Natural killer cell (primary cell): ENCODE results near the gene CDC42EP3. TPM values are rescaled to one million over a fixed set of nuclear protein-coding genes. Genes with fewer than 3 reads are reported as not detected.

Source experiments
- ATAC-seq, 3 donors: fragments of 150-1000 bp in 2 of 3; fragments of 200-7000 bp in 1 of 3; cut with Tn5 transposase; 1 replicate in 1 of 3; 2 replicates in 2 of 3; pipeline ENCODE4 v1.10.0; 2021; ENCODE audit warnings: mild to moderate bottlenecking in 2 of 3, moderate library complexity in 2 of 3
- DNase-seq, 2 donors: peaks; one replicate each; pipeline versions ENCODE4 v3.0.0 to v3.0.0-alpha.2; 2013 to 2021; ENCODE audit warnings: mixed read lengths in 1 of 2
- H3K27ac ChIP-seq: one replicate; pipeline ENCODE4 v1.5.1; 2013; ENCODE audit warnings: mild to moderate bottlenecking, low read length
- H3K27me3 ChIP-seq: one replicate; pipeline ENCODE4 v1.6.1; 2013; ENCODE audit warnings: low read length; ENCODE audit not compliant: control insufficient read depth, insufficient read depth
- H3K36me3 ChIP-seq: one replicate; pipeline ENCODE4 v1.6.1; 2013; ENCODE audit warnings: low read length; ENCODE audit not compliant: control insufficient read depth, insufficient read depth
- H3K4me1 ChIP-seq: one replicate; pipeline ENCODE4 v1.6.1; 2013; ENCODE audit warnings: low read length; ENCODE audit not compliant: control insufficient read depth, insufficient read depth
- H3K4me3 ChIP-seq: one replicate; pipeline ENCODE4 v1.5.1; 2013; ENCODE audit warnings: low read length
- H3K9me3 ChIP-seq: one replicate; pipeline ENCODE4 v1.6.1; 2013; ENCODE audit warnings: low read length; ENCODE audit not compliant: control insufficient read depth, insufficient read depth
- H3K27ac Mint-ChIP-seq, 2 donors: one replicate each; pipeline ENCODE4 v1.8.0; 2022; ENCODE audit warnings: mild to moderate bottlenecking in 2 of 2, mixed read lengths in 2 of 2, moderate library complexity in 1 of 2
- H3K27me3 Mint-ChIP-seq, 2 donors: one replicate each; pipeline ENCODE4 v1.8.0; 2022; ENCODE audit warnings: low read depth in 2 of 2, mixed read lengths in 2 of 2
- H3K36me3 Mint-ChIP-seq: one replicate; pipeline ENCODE4 v1.8.0; 2022; ENCODE audit warnings: mixed read lengths
- H3K4me1 Mint-ChIP-seq, 2 donors: one replicate each; pipeline ENCODE4 v1.8.0; 2022; ENCODE audit warnings: mixed read lengths in 2 of 2
- H3K4me3 Mint-ChIP-seq: one replicate; pipeline ENCODE4 v1.8.0; 2022; ENCODE audit warnings: mild to moderate bottlenecking, moderate library complexity, mixed read lengths
- H3K9me3 Mint-ChIP-seq, 2 donors: one replicate each; pipeline ENCODE4 v1.8.0; 2022; ENCODE audit warnings: mixed read lengths in 2 of 2
- WGBS: methylation state at CpG from one replicate; pipeline ENCODE4 v1.1.7; 2013; ENCODE audit warnings: missing lambda C conversion rate; ENCODE audit not compliant: insufficient coverage; 5-methylcytosine and 5-hydroxymethylcytosine counted together
- intact Hi-C: fragments of 100-400 bp; cut with micrococcal nuclease; formaldehyde crosslinking; loops from one replicate; pipeline ENCODE4 v1.14.2; 2022
- total RNA-seq, 4 donors: library from RNA; stranded (reverse); fragments of 120-200 nt in 1 of 4; gene quantifications; one replicate each; pipeline versions ENCODE4 v1.2.3 to v1.2.4, GENCODE V29; 2013 to 2022
- TF ChIP-seq, protein P1 (sequence below): fragments of 200-600 bp; IDR thresholded peaks from one replicate; pipeline ENCODE4 v1.8.0; 2022; ENCODE audit warnings: antibody characterized with exemption

CDC42EP3 gene
- total RNA-seq, 3 donors from 2014 or later (not counting 1 experiment from before 2014, with no cell fraction given): 73.9 to 105 (median 84.6) TPM

DNA sequence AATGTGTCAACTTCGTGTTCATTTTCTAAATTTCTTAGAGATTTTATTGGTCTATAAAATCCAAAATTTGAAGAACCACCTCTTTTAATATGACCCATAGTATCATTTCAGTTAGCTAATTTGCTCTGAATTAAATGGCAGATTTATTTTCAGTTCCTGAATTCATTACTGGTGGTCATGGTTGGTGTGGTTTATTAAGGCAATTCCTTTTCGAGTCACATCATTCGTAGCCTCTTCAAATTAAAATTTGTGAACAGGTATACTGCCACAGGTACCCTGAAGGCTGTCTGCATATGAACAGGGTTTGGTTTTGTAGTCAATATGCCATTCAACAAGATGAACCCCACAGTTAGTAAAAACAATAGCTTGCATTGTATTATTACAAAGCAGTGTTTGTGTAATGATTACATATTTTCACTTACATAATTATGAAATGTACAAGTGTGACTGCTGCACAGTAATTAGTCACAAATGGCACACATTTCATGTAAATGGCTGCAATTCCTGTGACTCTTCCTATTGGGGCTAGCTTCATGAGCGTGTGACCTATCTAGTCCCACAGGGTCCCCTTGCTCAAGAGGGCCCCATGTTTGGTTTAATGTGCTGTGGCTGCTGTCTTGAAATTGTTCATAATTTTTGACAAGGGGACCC, 48.9 kb downstream of the CDC42EP3 start:
- Mint-ChIP-seq H3K36me3 (no peaks in the 10 kb centered on the region), H3K4me1 (peaks cover 76% of the 10 kb centered on the region in 2 donors), H3K4me3 (peak overlapping the region; percentile 68), H3K27ac (peak overlapping the region; percentile 90 to 92), H3K9me3 (no peaks in the 10 kb centered on the region), H3K27me3 (no peaks in the 10 kb centered on the region)
- Histone ChIP-seq H3K36me3 (no peaks in the 10 kb centered on the region), H3K4me3 (no peak overlapping the region), H3K27ac (peak overlapping the region; percentile 75), H3K27me3 (no peaks in the 10 kb centered on the region), H3K4me1 (peaks cover 42% of the 10 kb centered on the region), H3K9me3 (no peaks in the 10 kb centered on the region)
- DNase-seq (no peak), ATAC-seq (no peak)
- WGBS: 70% methylated on average over 4 of the region's 4 CpGs
- TF ChIP-seq, protein P1, sequence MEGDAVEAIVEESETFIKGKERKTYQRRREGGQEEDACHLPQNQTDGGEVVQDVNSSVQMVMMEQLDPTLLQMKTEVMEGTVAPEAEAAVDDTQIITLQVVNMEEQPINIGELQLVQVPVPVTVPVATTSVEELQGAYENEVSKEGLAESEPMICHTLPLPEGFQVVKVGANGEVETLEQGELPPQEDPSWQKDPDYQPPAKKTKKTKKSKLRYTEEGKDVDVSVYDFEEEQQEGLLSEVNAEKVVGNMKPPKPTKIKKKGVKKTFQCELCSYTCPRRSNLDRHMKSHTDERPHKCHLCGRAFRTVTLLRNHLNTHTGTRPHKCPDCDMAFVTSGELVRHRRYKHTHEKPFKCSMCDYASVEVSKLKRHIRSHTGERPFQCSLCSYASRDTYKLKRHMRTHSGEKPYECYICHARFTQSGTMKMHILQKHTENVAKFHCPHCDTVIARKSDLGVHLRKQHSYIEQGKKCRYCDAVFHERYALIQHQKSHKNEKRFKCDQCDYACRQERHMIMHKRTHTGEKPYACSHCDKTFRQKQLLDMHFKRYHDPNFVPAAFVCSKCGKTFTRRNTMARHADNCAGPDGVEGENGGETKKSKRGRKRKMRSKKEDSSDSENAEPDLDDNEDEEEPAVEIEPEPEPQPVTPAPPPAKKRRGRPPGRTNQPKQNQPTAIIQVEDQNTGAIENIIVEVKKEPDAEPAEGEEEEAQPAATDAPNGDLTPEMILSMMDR: no peak
- intact Hi-C loops: loop anchor here (5.0 kb wide), 1 partner anchor 35 kb away; no protein-coding TSS in a partner anchor

DNA sequence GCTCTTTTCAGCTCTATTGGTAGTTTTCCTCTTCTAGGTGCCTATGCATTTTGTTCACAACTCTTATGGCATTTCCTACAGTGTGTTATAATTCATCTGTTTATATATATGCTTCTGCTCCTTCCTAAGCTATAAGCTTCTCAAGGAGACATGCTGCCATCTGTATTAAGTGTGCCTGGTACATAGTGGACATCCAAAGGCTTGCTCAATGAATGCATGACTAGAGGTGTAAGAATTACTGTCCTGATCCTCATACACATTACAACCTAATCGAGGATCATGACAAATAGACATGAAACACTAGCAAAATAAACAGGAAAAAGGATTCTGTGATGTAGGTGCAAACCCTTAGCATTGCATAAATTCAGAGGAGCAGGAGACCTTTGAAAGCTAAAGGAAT, 50.2 kb downstream of the CDC42EP3 start:
- Mint-ChIP-seq H3K4me3 (no peak overlapping the region), H3K36me3 (no peaks in the 10 kb centered on the region), H3K4me1 (peaks cover 77 to 78% of the 10 kb centered on the region in 2 donors), H3K27ac (peak overlapping the region in 1 of 2 donors; percentile 19), H3K27me3 (no peaks in the 10 kb centered on the region), H3K9me3 (no peaks in the 10 kb centered on the region)
- Histone ChIP-seq H3K36me3 (no peaks in the 10 kb centered on the region), H3K4me1 (peaks cover 47% of the 10 kb centered on the region), H3K27ac (no peak overlapping the region), H3K4me3 (no peak overlapping the region), H3K9me3 (no peaks in the 10 kb centered on the region), H3K27me3 (no peaks in the 10 kb centered on the region)
- intact Hi-C loops: loop anchor here (5.0 kb wide), 1 partner anchor 36 kb away; no protein-coding TSS in a partner anchor
- whole genome bisulfite sequencing: 100% methylated on average over 1 of the region's 1 CpG
- DNase-seq (no peak), ATAC-seq (no peak)
- TF ChIP-seq, protein P1: no peak

DNA sequence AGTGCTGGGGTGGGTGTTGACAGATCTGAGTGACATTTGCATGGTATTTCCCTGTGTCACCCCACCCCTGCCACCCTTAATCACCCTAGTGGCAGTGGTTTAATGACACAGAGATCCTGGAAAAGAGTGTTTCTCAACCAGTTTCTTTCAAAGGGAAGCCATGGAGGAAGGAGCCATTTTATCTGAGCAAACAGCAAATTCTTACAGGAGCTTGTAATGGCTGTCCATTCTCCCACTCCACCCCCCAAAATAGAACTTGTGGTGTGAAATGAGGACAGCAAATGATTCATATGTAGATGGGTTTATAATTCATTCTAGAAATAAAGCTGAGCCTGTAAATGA, 51.5 kb downstream of the CDC42EP3 start:
- Mint-ChIP-seq H3K9me3 (no peaks in the 10 kb centered on the region), H3K4me1 (peaks cover 77 to 78% of the 10 kb centered on the region in 2 donors), H3K4me3 (no peak overlapping the region), H3K36me3 (no peaks in the 10 kb centered on the region), H3K27ac (no peak overlapping the region), H3K27me3 (no peaks in the 10 kb centered on the region)
- Histone ChIP-seq H3K9me3 (no peaks in the 10 kb centered on the region), H3K36me3 (no peaks in the 10 kb centered on the region), H3K27me3 (no peaks in the 10 kb centered on the region), H3K4me3 (no peak overlapping the region), H3K4me1 (peaks cover 47% of the 10 kb centered on the region), H3K27ac (no peak overlapping the region)
- TF ChIP-seq, protein P1: no peak
- ATAC-seq (no peak), DNase-seq (no peak)
- intact Hi-C loops: loop anchor here (5.0 kb wide), 1 partner anchor 37 kb away; no protein-coding TSS in a partner anchor
